ENCODE data around the gene EXT2.

The EXT2 gene

DNA sequence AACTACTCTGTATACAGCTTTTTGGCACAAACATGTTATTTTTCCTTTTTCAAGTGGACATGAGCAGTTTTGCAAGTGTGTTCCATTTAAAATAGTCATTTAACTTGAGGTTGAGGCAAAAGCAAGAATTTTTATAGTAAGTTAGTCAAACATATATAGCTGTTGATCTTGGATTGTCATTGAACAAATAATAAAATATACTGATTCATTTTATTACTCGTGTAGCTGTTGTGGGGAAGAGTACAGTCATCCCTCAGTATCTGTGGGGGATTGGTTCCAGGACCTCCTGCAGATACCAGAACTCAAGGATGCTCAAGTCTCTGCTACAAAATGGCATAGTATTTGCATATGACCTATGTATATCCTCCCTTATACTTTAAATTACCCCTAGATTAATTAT is 45.3 kb downstream of the EXT2 start:
- TF ChIP-seq, protein P1, sequence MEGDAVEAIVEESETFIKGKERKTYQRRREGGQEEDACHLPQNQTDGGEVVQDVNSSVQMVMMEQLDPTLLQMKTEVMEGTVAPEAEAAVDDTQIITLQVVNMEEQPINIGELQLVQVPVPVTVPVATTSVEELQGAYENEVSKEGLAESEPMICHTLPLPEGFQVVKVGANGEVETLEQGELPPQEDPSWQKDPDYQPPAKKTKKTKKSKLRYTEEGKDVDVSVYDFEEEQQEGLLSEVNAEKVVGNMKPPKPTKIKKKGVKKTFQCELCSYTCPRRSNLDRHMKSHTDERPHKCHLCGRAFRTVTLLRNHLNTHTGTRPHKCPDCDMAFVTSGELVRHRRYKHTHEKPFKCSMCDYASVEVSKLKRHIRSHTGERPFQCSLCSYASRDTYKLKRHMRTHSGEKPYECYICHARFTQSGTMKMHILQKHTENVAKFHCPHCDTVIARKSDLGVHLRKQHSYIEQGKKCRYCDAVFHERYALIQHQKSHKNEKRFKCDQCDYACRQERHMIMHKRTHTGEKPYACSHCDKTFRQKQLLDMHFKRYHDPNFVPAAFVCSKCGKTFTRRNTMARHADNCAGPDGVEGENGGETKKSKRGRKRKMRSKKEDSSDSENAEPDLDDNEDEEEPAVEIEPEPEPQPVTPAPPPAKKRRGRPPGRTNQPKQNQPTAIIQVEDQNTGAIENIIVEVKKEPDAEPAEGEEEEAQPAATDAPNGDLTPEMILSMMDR (IDR thresholded peaks at IDR 0.05; ENCODE audit: low read depth, low read length) = no peak
- H3K4me3 ChIP-seq (replicated peaks in 1 of 2; ENCODE audit: low read depth in 2 of 2, low read length in 2 of 2) = no peak overlapping the region
- no peak for DNase-seq (ENCODE audit: low read depth in 2 of 2)

DNA sequence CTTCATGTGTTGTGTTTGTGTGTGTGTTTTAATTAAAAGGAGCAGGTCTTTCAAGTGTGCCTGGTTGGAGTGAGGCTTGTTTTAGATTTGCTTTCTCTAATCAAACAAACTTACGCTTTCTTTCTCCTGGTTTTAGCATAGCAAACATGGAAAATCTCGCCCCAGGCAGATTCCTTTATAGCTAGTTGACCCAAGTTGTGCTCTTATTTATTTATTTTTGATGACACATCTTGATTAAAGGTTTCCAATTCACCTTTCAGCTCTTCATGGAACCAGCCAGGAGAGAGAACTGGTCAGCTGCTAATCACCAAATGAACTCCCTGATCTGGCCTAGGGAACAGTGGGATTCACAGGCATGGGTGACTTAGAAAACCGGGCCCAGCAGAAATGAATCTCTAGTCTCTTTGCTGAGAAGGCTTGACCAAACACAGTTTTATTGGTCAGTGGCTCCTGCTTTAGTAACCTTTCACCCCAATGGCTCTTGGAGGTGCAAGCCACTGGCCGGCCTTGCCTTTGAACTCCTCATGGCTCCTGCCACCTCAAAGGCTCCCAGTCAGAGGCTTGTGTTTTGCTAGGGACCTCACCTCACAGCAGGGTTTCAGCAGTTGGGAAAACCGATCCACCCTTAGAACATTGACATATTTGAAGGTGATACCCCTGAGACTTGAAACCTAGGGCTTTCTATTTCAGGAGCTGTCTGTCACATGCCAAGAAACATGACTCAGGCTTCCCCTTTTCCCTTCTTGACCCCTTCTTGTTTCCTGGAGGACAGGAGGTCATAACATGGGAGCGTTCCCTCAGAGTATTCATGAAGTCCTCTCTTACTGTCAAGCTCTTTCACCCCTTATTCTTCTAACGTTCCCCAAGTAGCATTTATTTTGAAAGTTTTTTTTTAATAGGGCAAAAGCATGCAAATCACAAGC is 48.8 kb downstream of the EXT2 start:
- TF ChIP-seq, protein P1 (IDR thresholded peaks at IDR 0.05; ENCODE audit: low read depth, low read length) = no peak
- no peak overlapping the region for H3K4me3 ChIP-seq (replicated peaks in 1 of 2; ENCODE audit: low read depth in 2 of 2, low read length in 2 of 2)
- DNase-seq (ENCODE audit: low read depth in 2 of 2) = peak in 1 of 2 donors; percentile 5

DNA sequence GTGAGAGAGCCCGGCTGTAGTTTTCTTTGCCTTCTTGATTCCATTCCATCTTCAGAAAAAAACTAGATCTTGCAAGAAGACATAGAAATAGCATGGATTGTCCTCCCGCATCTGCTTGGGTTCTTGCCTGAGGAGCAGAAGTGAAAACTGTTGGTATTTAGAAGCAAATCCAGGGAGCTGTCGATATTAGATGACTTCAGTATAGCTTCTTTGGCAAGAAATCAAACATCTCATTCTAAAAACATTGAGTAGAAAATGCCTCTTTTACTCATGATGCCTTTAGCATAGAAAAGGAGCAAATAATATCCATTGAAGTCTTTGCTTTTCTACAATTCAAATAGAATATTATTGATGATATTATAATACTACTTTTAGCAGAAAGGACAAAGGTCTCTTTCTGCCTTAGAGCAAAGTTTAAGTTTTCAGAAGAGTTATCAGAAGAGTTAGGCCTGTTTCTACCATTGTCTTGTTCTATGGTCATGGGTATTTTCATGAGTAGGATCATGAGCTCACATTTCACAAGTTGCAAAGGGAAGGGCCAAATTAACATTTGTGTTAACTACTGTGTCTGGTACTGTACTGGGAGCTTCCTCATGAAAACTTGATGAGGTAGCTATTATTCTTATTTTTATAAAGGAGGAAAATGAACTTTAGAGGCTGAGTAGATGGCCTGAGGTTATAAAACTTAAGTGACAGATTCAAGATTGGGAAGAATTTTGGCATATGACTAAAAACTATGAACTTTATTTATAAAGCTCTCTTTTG is 49.7 kb downstream of the EXT2 start:
- peak in 1 of 2 donors; percentile 17 for DNase-seq (ENCODE audit: low read depth in 2 of 2)
- TF ChIP-seq, protein P1 (IDR thresholded peaks at IDR 0.05; ENCODE audit: low read depth, low read length) = no peak
- H3K4me3 ChIP-seq (replicated peaks in 1 of 2; ENCODE audit: low read depth in 2 of 2, low read length in 2 of 2) = no peak overlapping the region

DNA sequence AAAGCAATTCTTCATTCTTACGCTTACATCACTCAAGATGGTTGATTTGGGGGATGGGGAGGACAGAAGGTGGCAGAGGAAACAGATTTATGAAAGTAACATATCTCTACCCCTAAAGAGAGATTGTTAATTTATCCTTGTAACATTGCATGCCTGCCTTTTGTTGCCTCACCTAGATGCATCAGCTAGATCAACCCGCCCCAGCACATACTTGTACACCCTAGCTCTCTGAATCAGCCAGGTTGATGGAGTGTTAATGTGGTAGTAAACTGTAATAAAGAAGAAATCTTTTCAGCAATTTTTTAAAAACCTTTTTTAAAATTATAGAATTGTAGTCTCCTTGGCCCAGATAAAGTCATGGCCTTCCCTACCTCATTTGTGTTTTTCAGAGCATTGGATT is 51.5 kb downstream of the EXT2 start:
- H3K4me3 ChIP-seq (replicated peaks in 1 of 2; ENCODE audit: low read depth in 2 of 2, low read length in 2 of 2) = no peak overlapping the region
- TF ChIP-seq, protein P1 (IDR thresholded peaks at IDR 0.05; ENCODE audit: low read depth, low read length) = no peak

DNA sequence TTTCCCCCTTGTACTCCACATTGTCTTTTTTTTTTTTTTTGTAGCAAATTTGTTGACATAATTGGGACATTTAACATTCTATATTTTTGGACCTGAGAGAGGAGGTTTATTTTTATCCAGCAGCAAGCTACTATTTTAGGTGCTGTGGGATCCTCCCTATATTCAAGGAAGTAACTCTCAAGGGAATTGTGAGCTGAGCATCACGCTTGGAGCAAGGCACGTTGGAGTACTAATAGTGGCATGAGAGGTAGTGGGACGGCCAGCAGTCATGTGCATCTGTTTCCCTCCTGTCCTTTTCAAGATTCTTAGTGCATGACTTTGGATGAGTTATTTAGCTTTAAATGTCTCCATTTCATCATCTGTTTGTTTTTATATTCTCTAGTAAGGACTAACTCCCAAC is 52.3 kb downstream of the EXT2 start:
- TF ChIP-seq, protein P1 (IDR thresholded peaks at IDR 0.05; ENCODE audit: low read depth, low read length) = no peak
- no peak overlapping the region for H3K4me3 ChIP-seq (replicated peaks in 1 of 2; ENCODE audit: low read depth in 2 of 2, low read length in 2 of 2)
- DNase-seq (ENCODE audit: low read depth in 2 of 2) = peak in 1 of 2 donors; percentile 6

More for the DNA sequence above, 51.5 kb downstream of the EXT2 start:
- DNase-seq (ENCODE audit: low read depth in 2 of 2) = no peak

DNA sequence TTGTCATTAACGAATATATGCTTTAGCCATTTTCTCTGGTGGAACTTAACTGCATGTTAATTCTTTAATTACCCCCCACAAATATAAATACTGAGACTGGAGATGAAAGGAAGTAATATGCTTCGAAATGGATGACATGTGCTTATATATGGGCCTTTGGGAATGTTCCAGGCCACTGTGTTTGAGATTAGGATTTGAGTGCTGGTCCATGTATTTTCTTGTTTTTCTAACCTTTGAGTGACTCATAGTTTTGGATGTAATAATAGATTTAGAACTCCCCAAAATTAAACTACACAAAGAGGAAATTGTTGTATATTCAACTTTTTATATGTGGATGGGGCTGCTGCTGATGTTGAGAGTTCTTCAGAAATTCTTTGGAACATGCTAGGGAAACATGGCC is 54.2 kb downstream of the EXT2 start:
- TF ChIP-seq, protein P1 (IDR thresholded peaks at IDR 0.05; ENCODE audit: low read depth, low read length) = no peak
- H3K4me3 ChIP-seq (replicated peaks in 1 of 2; ENCODE audit: low read depth in 2 of 2, low read length in 2 of 2) = no peak overlapping the region
- peak; percentile 10 to 58 for DNase-seq (ENCODE audit: low read depth in 2 of 2)

Measured in cardiac fibroblast (primary cell).